DMS 273 (cell line): ENCODE results near the gene TSKS.
"Not testable (repeated sequence)": the region's sequence is repeated elsewhere in the genome, so short reads cannot be mapped to it uniquely, and the experiment has no call there.

Experiments used
- DNase-seq: peaks from one replicate; lab custom pipeline; 2025; ENCODE audit not compliant: unreplicated experiment; lab: John Stamatoyannopoulos, UW

TSKS gene

GRCh38 chr19:49767381-49767780 lies 4.3 kb upstream of the TSKS start:
- peak; percentile 48 for DNase-seq

- DNase-seq = no peak
Observed at GRCh38 chr19:49766930-49767299, 3.8 kb upstream of the TSKS start, which contains the start of gene AP2A1. Gene AP2A1 (plus strand): TSS chr19:49767001. CDS start chr19:49767134, 133 bp downstream.

- peak; percentile 100 for DNase-seq
Observed at GRCh38 chr19:49766007-49766929, 3.2 kb upstream of the TSKS start.

GRCh38 chr19:49764341-49764740 lies 1.2 kb upstream of the TSKS start:
- DNase-seq = no peak

- peak; percentile 27 for DNase-seq
Observed at GRCh38 chr19:49761625-49762311, 1.3 kb downstream of the TSKS start.

- no peak for DNase-seq
Observed at GRCh38 chr19:49761249-49761624, 1.9 kb downstream of the TSKS start.

- DNase-seq = no peak
Observed at GRCh38 chr19:49758292-49758691, 4.8 kb downstream of the TSKS start.

- DNase-seq = no peak
Observed at GRCh38 chr19:49755956-49756355, 7.2 kb downstream of the TSKS start.

GRCh38 chr19:49752701-49753100 lies 10.4 kb downstream of the TSKS start:
- DNase-seq = no peak

GRCh38 chr19:49749771-49750170 lies 13.3 kb downstream of the TSKS start:
- DNase-seq = no peak

GRCh38 chr19:49749055-49749716 lies 13.9 kb downstream of the TSKS start:
- peak; percentile 31 for DNase-seq

GRCh38 chr19:49746206-49746958 lies 16.7 kb downstream of the TSKS start:
- DNase-seq = peak; percentile 30

GRCh38 chr19:49744946-49745381 lies 18.1 kb downstream of the TSKS start:
- no peak for DNase-seq

GRCh38 chr19:49741210-49741844 lies 21.8 kb downstream of the TSKS start:
- DNase-seq = no peak

GRCh38 chr19:49739933-49740332 lies 23.2 kb downstream of the TSKS start:
- no peak for DNase-seq

GRCh38 chr19:49739098-49739497 lies 24.0 kb downstream of the TSKS start:
- DNase-seq = no peak

GRCh38 chr19:49738268-49738667 lies 24.8 kb downstream of the TSKS start:
- no peak for DNase-seq

GRCh38 chr19:49730166-49730565 lies 32.9 kb downstream of the TSKS start:
- DNase-seq = no peak

- no peak for DNase-seq
Observed at GRCh38 chr19:49727217-49728030, 35.7 kb downstream of the TSKS start.

GRCh38 chr19:49719420-49719819 lies 43.7 kb downstream of the TSKS start:
- DNase-seq = not testable (repeated sequence)
